ENCODE results near the gene METAP2.
"Not testable (repeated sequence)": the region's sequence is repeated elsewhere in the genome, so short reads cannot be mapped to it uniquely, and the experiment has no call there.

GRCh38 chr12:95482564-95482963 is 8.6 kb downstream of the METAP2 start:
- TF ChIP-seq EZH2 (IDR thresholded peaks at IDR 0.05; ENCODE audit: insufficient read depth, low read length); CTCF (IDR thresholded peaks at IDR 0.05; ENCODE audit: insufficient read depth, low read depth, low read length): not testable (repeated sequence)

Data from astrocyte (in vitro differentiated cells and primary cell).